GM18519 (cell line): ENCODE data around the gene F13A1.

Experiments
- ATAC-seq: cut with Tn5 transposase; IDR thresholded peaks from one replicate; pipeline ENCODE4 v1.9.1; 2021; ENCODE audit warnings: mild to moderate bottlenecking, moderate library complexity; ENCODE audit not compliant: unreplicated experiment, low FRiP score

F13A1 gene

DNA sequence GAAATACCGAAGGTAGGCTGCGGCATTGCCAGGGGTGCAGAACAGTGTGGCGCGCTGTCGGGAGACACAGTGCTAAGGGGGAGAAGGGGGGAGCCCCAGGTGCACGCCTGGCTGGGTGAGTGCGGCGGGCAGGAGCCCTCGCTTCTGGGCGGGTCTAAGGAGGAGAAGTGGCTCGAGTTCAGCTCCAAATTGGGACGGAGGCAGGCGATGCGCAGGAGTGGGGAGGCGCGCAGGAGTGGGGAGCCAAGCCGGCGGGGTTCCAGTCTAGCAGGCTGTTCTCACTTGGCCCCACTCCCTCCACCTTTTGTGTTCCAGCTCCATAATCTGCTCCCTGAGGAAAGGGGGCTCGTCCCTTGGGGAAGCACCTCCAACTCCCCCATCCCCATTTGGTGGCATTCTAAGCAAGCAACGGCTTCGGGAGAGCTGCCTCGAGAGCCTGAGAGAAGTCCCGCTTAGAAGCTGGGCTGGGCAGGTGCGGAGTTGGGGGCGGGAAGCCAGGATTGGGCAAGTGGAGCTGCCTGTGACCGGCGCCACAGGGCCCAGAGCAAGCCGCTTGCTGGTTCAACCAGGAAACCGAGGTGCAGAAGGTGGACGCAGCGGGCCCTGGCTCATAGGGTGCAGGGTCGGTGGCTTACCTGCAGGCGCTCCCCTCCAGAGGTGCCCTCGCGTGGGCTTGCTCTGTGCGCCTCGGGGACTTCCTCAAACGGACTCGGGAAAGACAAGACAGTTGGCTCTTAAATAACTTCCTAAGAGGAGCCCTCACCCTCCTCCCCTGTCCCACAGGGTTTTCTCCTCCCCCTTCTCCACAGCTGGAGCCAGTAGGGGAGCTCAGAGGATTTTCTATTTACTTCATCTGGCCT, at the start of gene F13A1:
Gene F13A1 (minus strand): TSS at position 711 of the 860 bp plus-strand sequence. CDS start 1,998 bp downstream, outside the sequence.
- ATAC-seq = no peak

DNA sequence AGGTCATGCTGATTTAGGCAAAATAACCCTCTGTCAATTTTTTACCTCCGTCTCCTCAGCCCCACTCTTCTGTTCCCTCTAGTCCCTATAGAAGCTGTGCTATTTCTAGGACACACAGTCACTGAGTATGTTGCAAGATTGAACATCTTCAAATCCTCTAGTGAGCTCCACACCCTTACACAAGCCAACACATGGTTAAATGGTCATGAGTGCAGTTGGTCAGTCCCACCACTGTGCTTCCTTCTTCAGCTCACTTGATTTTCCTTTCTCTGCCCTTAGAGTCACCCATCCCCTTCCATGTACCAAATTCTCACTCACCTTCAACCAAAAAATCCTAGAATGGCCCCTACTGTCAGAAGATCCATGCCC, 48.2 kb upstream of the F13A1 start:
- ATAC-seq = no peak

DNA sequence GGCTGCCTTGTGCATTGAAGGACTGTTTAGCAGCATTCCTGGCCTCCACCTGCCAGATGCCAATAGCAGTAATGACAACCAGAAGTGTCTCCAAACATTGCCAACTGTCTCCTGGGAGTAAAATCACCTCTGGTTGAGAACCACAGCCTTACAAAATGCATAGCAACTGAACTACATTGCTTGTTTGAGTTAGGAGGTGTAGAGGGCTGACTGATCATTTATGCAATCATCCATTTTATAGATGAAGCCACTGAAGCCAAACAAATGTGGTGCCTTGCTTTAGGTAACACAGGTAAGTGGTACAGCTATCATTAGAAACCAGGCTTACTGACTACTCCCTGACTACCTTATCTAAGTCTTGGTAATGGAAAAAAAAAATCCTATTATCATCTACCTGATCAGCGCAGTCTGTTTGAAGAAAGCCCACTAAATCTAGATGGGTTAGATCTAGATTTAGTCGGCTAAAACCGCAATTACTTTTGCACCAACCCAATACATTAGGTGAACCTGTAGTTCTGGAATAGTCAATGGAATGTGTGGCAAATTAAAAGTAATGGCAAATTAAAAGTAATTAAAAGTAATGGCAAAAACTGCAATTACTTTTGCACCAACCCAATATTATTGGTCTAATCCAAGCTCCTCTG, 47.7 kb upstream of the F13A1 start:
- ATAC-seq = no peak

DNA sequence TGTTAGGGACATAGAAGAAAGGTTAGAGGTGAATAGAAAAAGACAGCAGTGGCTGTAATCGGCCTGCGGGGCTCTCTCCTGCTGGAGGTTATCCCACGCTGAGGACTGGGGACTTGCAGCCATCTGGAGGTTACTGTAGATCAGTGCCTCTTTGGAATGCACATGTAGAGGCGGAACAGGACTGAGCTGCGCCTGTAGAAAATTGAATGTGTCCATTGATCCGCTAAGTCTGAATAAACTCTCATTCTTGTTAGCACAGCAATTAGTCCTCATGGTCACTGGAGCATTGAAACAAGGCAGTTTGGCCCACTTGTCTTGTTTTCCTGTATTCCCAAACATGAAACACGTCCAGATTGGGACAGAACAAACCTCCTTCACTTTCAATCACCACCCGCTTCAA, 46.3 kb upstream of the F13A1 start:
- ATAC-seq = no peak

DNA sequence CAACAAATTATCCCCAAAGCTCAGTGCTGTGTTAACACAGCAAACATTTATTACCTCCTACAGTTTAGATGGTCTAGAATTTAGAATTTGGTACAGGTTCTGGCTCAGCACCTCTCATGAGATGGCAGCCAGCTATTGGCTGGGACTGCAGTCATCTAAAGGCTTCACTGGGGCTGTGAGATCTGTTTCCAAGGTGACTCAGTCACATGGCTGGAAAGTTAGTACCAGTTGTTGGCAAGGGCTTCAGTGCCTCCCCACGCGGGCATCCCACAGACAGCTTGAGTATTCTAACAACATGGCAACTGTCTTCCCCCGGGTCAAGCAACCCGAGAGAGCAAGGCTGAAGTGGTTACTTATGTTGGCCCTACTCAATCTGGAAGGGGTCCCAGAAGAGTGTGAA, 44.8 kb upstream of the F13A1 start:
- ATAC-seq = no peak

DNA sequence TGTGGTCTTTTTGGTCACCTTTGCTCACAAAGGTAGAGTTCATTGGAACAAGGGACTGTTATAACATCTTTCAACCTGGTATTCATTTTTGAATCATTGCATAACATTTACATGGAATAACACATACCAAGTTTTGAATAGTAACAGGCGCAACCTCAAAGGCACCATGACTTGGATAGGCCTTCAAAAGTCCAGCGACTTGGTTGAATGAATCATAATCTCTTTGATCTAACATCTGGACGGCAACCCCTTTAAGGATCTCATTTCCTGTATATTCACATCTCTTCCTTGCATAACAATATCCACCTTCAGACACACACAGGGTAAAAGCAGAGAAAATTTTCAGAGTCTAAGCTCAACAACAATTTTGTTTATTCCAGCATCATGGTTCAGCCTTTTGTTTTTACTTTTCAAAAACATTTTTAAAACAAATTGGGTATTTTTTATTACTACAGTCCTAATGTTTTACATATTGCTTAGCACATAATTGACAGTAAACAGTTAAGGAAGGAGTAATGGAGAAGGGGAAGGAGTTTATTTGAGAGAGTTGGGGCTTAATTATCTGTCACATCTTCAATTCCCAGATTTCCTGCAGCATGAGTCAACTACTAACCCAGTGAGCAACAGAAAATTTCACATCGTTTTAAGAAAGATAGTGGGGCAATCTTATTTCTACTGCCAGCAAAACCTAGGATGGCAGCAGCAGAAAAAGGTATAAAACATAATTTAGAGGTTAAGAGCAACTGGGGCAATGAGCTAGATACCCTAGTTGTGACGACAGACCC, 41.8 kb upstream of the F13A1 start:
- ATAC-seq = no peak

DNA sequence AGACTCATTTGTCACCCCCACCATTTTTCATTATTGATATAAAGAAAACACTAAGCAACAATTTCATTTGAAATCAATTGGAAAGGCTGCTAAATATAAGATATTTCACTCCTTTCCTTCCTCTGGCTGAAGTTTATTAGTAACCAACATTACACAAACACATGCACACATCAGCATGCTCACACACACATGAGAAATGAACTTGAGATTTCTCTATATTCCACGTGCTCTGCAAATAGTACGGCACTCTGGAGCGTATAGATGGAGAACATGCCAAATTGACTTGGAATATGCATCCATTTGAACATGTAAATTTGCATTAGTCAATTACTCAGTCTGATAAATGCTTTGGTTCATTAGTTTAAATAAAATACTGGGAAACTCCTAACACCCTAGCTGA, 37.1 kb upstream of the F13A1 start:
- ATAC-seq = no peak

DNA sequence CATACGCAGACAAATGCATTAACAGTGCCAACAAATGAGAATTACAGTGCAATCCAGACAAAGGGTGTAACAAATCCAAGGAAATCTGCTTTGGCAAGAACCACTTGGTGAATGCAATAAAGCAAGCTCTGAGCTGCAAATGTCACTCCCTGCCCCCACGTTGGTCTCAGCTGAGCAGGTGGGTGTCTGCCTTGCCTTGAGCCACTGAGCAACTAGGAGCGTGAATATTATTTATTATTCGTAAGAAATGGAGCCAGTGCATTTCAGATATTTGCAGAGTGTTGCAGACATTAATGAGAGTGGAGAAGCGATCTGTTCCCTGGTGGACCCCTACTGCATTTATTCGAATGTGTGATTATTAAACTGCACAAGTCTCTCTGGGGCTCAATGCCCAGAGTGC, 36.6 kb upstream of the F13A1 start:
- ATAC-seq = no peak

DNA sequence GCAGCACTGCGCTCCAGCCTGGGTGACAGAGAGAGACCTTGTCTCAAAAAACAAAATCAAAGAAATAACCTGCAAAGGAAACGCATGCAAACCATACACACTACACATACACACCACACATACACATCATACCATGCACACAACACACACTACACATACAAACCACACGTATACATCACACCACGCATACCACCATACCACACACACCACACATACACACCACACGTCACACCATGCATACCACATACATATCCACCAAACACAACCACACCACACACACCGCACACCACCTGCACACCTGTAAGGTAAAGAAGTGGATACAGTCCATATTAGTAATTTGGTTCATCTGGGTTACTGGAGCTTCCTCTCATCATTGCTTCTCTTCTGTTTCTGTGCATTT, 32.3 kb upstream of the F13A1 start:
- no peak for ATAC-seq

DNA sequence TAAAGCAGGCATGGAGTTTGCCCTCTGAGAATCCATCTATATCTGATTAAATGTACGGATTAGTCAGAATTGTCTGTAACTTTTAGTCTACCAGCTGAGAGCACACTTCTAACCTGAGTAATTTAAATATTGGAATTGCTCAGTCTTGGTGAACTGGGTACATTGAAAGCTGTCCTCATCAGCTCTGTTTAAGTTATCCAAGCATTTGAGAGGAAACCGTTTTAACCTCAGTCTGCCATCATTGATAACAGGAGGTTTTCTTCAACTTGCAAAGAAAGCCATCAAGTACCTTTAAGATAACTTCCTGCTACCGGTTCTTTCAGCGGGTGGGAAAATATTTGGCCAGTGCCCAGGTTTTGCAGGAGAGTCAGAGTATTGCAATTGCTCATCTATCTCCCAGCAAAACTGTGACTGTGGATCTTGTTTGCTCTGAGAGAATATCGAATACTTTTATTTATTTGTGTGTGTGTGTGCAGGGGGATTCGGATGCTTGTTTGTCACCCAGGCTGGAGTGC, 31.1 kb upstream of the F13A1 start:
- no peak for ATAC-seq

DNA sequence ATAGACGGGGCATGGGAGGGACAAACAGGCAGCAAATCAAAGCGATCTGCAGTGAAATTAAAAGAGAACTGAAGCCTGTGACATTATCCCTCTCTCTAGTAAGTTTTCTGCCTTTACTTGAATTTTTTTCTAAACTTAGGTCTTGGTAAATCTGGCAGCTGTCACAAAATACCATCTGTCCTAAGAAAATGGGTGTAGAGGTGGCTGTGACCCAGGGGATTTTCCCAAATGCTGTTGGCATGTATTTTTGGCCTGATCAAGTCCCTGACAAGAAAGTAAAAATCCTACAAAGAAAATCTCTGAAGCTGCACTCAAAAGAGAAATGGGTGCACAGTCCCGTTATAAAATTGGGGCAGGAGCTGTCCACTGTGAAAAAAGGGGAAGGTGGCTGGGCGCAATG, 30.2 kb upstream of the F13A1 start:
- no peak for ATAC-seq

DNA sequence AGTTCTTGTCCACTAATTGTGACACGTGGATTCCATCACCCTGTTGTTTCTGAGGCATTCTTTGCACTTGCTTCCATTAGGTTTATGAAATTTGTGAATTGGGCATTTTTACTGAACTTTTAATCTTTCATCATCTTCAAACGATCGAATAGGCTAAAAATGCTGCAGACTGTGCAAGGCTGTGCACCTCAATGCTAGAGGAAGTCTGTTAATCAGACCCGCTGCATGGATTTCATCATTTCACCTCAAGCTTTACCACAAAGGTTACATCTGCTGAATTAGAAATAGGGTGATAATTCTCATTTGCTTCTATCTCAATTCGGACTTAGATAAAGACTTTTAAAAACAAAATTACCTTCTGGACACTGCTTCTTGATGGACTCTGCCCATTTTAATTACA, 27.8 kb upstream of the F13A1 start:
- no peak for ATAC-seq

DNA sequence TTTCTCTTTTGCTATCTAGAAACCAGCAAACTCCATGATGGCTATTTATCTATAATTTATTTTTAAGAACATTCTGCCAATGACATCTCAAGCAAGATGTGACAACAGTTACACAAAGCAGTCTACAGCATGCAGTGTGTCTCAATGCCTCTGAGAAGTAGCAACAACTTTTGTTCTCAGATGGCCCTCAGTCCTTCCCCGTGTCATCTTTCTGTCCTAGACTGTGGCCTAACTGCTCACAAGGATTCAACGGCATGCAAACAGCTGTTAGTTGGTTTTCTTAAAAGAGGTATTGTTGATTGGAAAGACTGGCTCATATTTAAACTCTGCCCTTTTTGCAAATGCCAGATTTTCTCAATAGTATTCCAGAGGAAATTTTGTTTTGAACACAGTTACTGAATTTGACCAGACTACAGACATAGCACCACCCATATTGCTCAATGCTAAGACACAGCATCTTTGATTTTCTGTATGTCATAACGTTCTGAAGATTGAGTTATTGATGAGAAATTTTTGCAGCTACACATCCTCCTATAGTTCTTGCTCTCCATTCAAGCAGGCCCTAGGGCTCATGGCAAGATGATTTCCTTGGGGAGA, 26.1 kb upstream of the F13A1 start:
- ATAC-seq = no peak

DNA sequence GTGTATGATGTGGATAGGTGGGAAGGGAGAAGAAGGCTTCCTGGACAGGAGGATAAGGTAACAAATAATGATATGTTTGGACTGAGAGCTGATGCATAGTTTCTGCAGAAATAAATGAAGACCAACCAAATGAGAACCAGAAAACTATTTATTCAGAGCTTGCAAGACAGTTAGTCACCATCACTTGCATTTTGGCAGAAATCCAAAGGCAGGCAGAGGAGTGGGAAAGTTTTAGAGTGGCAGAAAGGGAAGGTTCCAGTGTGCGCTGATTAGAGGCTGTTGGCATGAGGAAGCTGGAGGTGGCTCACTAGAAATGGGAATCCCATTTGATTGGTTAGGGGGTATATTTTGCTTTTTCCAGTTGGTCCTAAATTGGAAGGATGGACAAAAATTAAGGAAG, 13.0 kb upstream of the F13A1 start:
- no peak for ATAC-seq

DNA sequence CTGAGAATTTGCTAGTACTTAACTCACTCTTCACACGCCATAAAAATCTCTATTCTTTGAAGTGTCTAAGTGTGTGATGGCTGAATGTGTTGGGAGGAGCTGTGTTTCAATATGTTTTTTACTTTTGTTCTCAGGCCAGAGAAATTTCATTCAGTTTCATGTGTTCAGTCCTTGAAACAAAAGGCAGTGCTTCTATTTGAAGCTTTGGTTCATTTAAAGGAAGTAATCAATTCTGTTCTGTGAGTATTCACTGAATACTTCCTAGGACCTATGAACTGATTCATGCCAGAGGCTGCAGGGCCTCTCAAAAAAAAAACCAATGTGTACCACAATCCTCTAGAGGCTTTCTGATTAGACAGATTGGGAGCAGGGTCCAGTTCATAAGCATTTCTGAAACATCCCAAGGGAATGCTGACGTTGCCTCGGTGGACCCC, 12.4 kb upstream of the F13A1 start:
- ATAC-seq = peak; percentile 24

DNA sequence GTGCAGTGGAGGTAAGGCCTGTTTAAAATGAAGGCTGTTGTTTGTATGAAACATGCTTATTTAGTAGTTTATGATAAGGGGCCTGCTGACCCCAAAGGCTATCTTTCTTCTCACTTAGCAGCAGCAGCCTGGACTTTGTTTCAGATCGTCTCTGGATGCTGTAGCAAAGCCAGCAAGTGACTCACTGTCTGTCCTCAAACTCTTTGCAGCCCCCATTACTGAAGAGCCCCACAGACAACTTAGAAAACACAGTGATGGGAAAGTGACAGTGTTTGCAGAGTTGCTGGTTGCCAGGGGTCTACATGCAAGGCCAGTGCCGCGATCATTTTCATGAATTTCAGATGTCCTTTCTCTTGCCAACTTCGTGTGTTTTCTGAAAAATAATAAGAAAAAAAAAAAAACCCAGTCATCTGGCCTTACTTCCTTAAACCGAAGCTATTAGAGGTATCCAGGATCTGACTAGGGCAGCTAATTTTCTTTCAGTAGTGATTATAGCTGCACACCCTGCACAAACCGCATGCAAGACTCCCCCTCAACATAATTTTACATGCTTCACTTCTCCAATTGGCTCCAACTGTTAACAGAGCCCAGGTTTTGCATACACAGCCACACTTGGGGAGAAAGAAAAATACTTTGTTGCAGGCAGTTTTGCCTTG, 11.6 kb upstream of the F13A1 start:
- ATAC-seq = peak; percentile 50

DNA sequence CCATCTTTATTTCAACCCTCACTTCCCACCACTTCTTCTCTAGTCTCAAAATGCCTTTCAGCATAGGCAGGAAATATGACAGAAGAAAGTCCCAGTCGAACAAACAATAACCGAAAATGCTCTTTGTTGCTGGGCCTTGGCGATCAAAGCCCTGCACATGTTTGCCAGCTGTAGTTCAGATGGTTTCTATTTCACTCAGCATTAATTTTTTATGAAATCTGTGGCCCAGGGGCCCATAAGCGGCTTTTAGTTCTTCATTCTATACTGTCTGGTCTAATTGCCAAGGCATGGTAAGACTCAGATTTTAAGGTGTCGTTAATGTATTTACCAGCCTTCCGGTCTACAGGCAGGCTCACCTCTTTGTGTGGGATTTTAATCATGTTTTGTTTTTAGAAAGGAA, 10.9 kb upstream of the F13A1 start:
- peak; percentile 53 for ATAC-seq

DNA sequence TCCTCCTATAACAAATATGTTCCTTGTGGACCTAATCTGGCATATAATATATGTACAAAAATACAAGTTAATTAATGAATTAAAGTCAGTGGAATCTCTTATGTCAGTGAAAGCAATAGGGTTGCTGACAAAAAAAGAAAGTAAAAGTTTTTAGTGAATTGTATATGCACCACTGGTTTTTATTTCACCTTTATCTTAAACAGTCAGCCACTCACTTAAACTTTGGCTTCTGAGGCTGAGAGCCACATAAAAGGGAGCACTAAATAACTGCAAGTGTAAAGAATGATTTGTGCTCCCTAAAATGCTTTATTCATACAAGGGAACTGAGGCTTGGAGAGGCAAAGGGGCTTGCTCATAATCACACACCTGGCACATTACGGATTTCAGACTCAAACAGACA, 9.9 kb upstream of the F13A1 start:
- ATAC-seq = no peak

DNA sequence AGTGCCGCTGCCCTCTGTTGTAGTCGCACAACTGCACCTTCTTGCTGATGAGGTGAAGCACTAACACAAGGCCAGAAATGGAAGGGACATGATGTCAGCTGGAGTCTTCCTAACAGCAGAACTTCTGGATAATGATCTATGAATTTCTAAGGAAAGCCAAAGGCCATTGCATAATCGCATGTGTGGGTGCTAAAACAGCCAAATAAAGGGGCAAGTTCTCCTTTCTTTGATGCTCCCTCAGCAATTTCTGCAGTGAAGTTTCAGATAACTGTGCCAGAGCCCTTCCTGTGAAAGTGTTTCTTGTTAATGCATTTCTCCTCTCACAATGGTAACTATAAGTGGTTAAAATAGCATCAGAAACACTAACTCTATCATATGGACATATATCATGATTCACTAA, 8.0 kb upstream of the F13A1 start:
- ATAC-seq = no peak

DNA sequence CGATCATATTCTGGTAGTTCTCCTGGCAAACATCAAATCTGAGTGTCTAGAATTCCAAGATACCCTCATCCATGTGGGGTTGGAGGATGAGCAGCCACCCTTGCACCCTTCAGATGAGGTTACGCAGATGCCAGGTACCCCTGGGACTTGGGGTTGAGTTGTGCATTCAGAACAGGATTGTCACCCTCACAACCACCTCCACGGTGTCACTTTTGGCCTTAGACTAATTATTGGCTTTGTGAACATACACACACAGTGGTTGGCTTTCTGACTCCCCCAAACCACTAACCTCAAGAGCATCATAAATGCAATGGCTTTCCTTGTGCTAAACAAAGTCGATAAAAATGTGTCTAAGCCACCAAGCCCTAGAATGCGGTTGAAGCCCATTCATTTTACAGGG, 2.9 kb upstream of the F13A1 start:
- ATAC-seq = no peak
